GM21526 (cell line): ENCODE measurements around the gene KDM3A.

ENCODE experiments used
- ATAC-seq: cut with Tn5 transposase; IDR thresholded peaks from one replicate; pipeline ENCODE4 v1.9.1; 2021; ENCODE audit warnings: moderate library complexity; ENCODE audit not compliant: unreplicated experiment, low FRiP score

KDM3A gene, protein sequence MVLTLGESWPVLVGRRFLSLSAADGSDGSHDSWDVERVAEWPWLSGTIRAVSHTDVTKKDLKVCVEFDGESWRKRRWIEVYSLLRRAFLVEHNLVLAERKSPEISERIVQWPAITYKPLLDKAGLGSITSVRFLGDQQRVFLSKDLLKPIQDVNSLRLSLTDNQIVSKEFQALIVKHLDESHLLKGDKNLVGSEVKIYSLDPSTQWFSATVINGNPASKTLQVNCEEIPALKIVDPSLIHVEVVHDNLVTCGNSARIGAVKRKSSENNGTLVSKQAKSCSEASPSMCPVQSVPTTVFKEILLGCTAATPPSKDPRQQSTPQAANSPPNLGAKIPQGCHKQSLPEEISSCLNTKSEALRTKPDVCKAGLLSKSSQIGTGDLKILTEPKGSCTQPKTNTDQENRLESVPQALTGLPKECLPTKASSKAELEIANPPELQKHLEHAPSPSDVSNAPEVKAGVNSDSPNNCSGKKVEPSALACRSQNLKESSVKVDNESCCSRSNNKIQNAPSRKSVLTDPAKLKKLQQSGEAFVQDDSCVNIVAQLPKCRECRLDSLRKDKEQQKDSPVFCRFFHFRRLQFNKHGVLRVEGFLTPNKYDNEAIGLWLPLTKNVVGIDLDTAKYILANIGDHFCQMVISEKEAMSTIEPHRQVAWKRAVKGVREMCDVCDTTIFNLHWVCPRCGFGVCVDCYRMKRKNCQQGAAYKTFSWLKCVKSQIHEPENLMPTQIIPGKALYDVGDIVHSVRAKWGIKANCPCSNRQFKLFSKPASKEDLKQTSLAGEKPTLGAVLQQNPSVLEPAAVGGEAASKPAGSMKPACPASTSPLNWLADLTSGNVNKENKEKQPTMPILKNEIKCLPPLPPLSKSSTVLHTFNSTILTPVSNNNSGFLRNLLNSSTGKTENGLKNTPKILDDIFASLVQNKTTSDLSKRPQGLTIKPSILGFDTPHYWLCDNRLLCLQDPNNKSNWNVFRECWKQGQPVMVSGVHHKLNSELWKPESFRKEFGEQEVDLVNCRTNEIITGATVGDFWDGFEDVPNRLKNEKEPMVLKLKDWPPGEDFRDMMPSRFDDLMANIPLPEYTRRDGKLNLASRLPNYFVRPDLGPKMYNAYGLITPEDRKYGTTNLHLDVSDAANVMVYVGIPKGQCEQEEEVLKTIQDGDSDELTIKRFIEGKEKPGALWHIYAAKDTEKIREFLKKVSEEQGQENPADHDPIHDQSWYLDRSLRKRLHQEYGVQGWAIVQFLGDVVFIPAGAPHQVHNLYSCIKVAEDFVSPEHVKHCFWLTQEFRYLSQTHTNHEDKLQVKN (N-terminal part only)

DNA sequence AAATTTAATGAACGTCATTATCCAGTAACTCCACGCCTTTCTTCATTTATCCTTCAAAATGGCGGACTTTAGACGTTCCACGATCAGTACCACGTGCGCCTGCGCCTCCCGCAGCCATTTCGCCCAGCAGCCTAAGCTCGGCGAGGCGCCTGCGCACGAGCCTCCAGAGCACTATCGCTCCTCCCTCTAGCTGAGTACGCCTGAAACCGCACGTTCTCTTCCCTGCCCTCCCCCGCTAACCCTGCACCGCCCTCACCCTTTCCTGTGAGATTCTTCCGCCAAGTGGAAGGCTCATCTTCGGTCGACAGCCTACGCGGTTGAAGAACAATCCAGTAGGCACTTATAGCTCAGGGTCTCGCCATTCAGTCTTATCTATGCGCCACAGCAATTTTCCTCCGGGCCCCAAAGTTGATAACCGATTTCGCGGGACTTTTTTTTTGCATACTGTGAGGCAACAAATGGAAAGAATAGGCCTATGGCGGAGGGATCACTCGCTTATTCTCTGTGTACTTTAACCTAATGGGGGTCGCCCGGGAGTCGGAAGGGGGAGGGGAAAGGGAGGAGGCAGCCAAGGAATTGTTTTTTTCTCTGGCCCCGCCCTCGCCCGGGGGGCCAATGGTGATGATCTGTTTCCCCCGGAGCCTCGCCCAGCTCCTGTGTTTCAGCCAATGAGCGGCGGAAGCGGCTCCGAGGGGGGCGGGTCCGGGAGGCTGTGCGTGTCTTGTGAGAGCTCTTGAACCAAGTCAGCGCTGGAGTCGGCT, at the start of gene KDM3A:
KDM3A (plus strand) TSS at position 741 of the 761 bp plus-strand sequence. CDS start 677 bp downstream, outside the sequence.
- peak; percentile 76 for ATAC-seq

DNA sequence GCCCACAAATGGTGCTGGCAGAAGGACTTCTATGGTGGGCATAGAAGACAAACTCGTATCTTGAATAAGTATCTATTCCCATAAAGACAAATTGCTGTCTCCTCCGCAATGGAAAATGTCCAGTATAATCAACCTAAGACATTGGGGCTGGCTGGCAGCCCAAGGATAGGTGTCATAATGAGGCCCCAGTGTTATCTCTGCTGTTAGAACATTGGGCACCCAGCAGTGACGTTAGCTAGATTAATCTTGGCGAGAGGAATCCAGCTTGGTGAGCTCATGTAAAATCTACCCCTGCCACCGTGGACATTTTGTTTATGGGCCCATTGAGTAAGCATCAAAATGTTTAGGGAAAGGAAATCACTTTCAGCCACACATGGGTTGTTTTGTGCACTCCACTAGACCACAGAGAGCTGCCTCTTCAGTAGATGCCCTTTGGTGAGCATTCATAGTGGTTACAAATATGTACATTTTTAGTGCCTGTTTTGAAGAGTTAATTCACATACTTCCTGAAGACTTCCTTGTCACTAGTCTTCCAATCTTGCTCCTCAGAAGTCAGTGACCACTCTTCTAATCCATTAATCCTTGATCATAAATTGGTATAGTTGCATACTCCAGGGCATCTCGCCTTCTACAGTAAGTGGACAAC, 48.2 kb upstream of the KDM3A start:
- no peak for ATAC-seq

DNA sequence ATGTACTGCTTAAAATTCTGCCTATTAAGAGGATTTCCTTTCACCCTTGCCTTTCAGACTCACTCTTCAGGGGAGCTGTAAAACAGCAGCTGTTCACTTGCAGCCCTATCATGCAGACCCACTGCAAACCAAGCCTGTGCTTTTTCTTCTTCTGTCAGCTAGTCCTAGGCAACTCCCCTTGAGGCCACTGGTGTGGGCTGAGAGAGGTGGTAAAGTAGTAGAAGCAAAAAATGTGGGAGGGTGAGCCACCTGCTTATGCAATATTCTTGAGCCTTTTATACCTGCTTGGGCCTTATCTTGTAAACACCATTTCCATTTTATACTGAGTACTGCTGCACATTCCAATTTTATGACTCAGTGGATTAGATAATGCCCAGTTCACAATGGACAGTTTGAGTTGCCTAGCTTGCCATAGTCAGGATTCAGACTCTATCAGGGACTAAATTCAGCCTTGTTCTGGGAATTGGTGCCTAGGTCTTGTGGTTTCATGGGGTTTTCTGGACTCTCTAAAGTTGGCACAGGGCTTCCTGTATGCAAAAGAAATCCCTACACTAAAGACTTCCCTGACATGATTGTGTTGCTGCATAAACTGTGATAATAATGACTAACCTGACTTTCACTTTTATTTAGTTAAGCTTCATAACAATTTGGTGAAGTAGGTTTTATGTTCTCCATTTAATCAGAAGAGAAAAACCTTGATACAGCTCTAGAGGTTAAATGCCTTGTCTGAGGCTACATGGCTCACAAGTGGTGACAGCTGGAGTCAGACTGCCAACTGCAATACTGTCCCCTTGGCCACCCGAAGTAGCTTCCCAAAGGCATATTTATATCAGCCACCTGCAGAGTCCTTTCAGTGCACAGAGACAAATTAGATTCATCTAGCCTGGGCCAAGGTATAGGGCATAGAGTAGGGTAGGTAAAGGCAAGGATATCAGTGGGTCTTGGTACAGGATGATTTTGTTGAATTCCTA, 47.4 kb upstream of the KDM3A start:
- no peak for ATAC-seq

DNA sequence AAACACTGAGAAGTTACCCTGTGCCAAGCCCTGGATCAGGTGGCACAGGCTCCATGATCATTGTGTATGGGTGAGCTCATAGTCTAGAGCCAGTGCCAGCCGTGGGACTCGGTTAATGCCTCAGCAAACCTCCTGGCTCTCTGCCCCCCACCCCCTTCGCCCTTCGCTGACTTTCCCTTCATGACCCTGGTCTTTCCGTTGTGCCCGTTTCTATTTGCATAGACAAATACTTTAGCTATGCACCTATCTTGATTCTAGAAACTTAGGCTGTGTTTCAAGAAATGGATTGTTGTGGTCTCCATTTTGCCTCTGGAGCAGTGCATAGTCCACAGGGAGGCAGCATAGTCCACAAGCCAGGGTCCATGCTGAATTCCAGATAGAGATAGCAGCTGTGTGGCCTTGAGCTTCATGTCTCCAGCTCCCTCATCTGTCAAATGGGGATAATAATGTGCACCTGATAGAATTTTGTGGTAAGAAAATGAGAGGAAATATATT, 44.8 kb upstream of the KDM3A start:
- no peak for ATAC-seq

DNA sequence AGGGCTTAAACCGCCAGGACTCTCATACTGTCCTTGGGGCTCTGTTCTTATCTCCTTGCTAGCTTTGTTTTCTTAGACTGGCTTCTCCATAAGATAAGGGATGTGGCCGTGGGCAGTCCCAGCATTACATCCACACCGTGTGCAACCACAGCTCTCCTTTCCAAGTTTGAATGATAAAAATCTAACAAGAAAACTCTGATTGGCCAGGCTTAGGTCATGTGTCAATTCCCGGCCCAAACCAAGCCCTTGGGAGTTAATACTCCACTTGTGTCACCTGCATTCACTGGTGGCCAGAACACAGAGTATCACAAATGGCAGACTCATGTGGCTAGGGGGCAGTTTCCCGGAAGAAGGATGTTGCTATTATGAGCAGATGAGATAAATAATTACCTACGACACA, 43.2 kb upstream of the KDM3A start:
- ATAC-seq = no peak

DNA sequence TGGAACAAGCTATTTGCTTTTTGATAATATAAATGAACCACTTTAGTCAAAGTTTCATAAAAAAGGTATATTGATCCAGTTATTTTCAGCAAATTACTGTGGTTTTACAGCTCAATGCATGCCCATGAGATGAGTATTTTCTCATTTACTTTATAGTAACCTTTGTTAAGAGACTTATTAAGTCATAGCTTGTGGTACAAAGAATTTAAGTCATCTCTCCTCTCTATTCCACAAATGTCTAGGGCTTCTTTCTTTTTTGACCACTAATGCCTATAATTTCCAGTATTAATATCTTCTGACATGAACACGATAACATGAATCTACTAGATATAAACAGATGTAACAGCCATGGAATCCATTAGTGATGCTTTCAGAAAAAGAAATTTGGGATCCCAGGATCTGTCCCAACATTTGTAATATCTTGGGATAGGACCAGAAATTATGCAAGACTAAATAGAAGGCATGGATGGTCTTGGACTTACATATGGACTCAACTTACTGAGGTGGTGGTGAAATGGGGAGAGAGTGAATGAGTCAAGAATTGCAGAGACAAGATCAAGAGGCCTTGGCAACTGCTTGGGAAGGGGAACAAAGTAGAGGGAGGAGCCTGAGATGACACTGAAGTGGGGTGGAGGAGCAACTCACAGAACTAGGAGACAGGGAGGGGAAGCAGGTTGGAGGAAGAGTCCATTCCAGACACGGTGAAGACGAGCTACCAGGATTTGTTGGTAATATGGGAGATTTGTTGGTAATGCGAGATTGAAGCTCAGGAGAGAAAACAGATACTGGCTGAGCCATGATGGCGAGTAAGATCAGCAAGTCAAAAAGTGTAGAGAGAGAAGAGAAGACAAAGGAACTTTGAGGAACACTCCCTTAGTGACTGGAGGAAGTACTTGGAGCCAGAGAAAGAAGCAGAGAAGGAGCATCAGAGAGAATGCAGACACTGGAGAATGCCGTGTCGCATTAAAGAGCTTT, 42.4 kb upstream of the KDM3A start:
- ATAC-seq = no peak

DNA sequence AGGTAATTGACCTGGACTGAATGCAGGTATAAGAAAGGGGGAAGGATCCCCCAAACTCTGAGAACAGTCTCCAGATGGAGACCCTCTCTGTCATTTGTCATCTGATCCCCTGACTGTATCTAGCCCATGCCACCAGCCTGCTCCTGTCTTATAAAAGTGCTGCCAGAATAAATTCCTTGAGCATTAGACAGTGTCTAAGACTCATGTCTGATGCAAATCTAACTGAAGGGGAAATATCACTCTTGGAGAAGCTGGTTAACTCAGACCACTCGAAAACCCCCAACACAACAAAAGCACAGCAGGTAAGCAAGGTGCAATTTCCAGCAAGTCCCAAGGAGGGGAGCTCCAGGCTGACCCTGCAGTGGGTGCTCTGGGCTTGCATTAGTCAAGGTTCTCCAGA, 40.9 kb upstream of the KDM3A start:
- ATAC-seq = no peak

DNA sequence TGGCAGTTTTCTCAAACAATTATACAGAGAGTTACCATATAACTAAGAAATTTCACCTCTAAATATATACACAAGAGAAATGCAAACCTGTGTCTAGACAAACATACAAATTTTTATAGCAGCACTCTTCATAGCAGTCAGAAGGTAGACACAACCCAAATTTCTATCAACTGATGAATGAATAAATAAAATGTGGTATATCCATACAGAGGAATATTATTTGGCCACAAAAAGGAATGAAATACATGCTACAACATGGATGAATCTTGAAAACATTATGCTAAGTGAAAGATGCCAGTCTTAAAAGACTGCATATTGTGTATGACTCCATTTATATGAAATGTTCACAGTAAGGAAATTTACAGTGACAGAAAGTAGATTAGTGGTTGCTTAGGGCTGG, 30.6 kb upstream of the KDM3A start:
- no peak for ATAC-seq

DNA sequence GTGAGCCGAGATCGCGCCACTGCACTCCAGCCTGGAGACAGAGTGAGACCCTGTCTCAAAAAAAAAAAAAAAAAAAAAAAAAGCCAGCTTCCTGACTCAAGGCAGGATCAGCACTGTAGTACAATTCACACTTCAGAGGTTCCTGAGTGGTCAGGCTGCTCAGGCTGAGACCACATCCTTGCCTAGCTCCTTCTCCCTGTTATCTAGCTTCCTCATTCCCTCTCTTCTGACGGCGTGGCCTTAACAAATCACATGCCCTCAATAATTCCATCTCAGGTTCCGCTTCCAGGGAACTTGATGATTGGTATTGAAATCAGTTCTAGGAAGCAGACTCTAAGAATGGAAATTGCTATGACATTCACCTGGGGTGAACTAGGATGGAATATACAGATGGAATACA, 29.8 kb upstream of the KDM3A start:
- ATAC-seq = no peak

DNA sequence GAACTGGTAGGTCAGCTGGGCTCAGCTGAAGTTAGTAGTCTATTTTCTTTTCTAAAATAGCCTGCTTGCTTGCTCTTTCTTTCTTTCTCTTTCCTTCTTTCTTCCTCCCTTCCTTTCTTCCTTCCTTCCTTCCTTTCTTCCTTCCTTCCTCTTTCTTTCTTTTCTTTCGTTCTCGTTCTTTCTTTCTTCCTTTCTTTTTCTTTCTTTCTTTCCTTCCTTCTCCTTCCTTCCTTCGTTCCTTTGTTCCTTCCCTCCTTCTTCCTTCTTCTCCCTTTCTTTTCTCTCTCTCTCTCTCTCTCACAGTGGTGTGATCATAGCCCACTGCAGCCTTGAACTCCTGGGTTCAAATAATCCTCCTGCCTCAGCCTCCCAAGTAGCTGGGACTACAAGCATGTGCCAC, 29.2 kb upstream of the KDM3A start:
- no peak for ATAC-seq

DNA sequence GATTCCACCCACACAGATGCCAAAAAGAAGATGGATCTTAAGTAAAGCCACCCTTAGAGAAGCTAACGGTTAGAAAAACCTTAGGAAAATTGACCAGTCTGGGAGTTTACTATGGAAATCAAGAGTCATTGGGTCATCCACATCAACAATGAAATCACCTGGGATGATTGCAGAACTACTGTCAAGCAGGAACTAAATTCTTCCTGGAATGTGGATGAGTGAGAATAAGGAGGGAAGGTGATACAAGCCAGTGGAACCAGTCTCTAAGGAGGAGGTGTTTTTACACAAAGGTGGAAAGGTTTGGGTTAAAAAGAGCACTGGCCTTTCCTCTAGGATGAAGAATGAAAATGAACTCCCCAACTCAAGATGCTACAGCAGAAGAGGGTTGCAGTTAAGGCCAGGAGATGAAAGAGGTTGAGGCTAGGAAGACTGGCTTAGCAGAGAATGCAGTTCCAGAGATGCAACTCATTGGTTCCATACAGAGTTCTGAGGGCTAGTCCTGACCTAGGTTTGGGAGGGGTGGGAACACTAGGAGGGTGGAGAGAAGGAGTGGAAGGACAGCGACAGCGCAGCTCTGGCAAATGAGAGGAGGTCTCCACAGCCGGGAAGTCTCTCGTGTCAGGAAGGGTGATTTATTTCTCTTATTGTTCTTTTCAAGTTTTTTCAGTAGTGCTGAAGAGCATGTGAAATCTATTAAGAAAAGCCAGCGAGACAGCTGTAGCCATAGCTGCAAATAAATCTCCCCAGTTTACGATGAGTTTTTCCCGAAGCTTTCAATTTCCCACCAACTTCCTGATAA, 27.7 kb upstream of the KDM3A start:
- ATAC-seq = no peak

DNA sequence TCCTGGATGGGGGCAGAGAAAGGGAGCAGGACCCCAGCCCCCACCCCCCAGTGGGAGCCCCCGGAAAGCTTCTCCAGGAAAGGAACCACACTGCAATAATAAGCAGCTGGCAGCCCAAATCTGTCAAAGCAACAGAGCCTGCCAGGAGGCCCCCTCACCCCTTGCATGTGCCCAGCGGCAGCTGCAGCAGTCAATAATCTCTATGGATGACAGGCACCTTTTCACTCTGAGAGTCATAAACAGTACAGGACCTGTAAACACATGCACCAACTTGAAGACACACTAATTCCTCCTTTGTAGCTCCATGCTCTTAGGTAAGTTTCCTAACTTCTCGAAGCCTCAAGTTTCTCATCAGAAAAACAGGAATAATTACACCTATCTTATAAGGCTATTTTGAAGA, 26.2 kb upstream of the KDM3A start:
- ATAC-seq = no peak

DNA sequence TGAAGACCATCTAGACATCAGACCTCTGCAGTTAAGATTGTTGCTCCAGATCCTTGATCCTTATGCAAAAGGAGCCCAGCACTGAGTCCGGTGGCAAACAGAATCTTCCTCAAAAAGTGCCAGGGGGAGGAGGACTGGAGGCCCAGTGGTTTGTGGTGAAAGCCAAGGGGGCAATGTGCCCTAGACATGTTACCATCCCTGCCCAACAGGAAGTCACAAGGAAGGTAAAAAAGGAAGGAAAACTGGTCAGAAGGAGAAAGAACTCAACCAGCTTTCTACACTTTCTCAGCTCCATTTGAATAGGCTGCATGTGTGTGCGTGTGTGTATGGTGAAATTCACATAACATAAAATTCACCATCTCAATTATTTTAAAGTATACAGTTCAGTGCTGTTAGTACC, 25.0 kb upstream of the KDM3A start:
- no peak for ATAC-seq

DNA sequence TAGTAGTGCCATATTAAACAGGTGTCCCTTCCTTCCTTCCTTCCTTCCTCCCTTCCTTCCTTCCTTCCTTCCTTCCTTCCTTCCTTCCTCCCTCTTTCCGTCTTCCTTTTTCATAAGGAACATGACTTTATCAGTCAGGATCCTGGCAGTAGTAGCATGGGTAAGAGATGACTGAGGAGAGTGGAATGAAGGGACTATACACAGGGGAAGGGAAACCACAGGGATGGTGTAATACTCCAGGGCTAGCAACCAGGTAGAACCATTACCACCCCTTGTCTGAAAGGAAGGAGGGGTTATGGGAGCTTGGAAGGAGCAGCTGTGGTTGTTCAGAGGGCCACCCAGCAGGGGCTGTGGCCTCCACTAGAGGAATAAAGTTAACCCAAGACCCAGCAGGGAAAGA, 23.2 kb upstream of the KDM3A start:
- ATAC-seq = no peak

DNA sequence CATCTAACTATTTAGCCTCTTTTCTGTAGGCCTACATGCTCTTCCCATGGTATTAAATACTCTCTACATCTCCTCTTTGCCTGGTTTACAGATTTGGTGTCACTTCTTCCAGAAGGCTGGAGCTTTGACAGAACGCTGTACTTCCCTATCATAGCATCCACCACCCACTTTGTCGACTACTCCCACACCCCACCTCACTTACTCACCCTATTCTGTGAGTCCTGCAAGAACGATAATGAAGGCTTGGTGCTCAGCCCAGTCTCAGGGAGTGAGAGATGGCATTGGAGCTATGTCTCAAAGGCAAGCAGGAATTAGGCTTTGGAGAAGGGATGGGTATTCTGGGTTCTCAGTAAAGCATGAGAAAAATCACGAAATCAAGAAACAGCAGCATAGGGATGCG, 20.3 kb upstream of the KDM3A start:
- ATAC-seq = no peak

DNA sequence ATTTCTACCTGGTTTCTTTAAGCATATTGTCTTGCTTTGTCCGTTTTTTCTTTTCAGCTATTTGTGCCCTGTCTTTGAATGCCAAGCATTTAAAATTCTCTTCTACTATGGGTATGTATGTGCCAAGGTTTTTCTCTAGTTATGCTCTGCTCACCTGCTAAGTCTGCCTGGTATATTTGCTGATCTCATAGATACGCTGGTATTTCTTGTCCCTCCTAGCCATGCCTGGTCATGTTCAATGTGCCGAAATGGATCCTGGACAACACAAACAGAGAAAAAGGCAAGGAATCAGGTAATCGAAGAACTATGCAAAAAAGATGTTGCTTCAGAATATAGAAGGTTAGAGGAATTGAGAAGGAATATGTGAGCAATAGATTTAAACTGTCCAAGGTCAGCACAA, 14.9 kb upstream of the KDM3A start:
- ATAC-seq = no peak
